HG02588 (cell line): ENCODE data around the gene MT1B.

Experiments
- ATAC-seq: cut with Tn5 transposase; IDR thresholded peaks from one replicate; pipeline ENCODE4 v1.9.1; 2021; ENCODE audit warnings: mild to moderate bottlenecking, moderate library complexity; ENCODE audit not compliant: unreplicated experiment

MT1B gene

GRCh38 chr16:56651586-56651985 is at the start of gene MT1B:
Gene MT1B, plus strand, starts transcription at chr16:56651886. Its CDS starts 68 bp downstream, at chr16:56651954.
- no peak for ATAC-seq

- no peak for ATAC-seq
Measured at GRCh38 chr16:56603589-56603988, 48.1 kb upstream of the MT1B start.

- ATAC-seq, result no peak
Measured at GRCh38 chr16:56604966-56605365, 46.7 kb upstream of the MT1B start.

- ATAC-seq, result no peak
Measured at GRCh38 chr16:56605475-56605874, 46.2 kb upstream of the MT1B start.

DNA sequence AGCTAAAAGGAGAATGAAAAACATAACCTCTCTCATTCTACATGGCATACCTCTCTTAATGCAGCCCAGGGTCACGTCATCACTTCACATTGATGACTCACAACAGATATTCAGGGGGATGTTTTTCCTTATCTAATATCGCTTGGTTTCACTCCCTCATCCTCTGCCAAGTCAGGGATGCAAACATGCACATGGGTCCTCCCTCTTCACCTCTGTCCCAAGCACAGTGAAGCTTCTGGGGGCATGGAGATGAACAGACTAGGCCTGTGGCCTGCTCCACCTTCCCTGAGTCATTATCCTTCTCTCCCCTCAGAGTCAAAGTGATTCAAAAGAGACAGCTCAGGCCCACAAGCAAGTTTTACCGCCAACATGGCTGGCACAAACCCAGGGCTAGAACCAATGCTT is 45.6 kb upstream of the MT1B start:
- ATAC-seq, result no peak

GRCh38 chr16:56606476-56607108 is 45.1 kb upstream of the MT1B start:
- ATAC-seq, result no peak

GRCh38 chr16:56607109-56607618 is 44.5 kb upstream of the MT1B start:
- ATAC-seq, result no peak

DNA sequence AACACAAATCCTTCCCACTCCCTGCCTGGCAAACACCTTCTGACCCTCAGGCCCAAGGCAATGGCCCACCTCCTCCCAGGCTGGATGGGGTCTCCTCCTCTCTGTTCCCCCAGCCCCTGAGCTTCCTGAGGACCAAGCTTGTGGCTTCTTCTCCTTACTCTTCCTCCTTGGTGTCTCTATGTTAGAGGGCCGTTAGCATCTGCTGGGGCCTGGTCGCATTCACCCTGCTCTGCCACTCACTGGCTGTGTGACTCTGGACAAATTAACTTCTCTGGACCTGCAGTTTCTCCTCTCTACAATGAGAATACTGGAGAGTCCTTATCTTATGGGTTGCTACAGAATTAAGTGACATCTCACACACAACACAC is 44.0 kb upstream of the MT1B start:
- ATAC-seq, result no peak

GRCh38 chr16:56608043-56608875 is 43.4 kb upstream of the MT1B start, which contains the start of gene MT2A:
Gene MT2A, plus strand, starts transcription at chr16:56608584. Its CDS starts 72 bp downstream, at chr16:56608656.
- peak; percentile 88 for ATAC-seq

- no peak for ATAC-seq
Measured at GRCh38 chr16:56608876-56609462, 42.7 kb upstream of the MT1B start.

- peak; percentile 34 for ATAC-seq
Measured at GRCh38 chr16:56609463-56609921, 42.2 kb upstream of the MT1B start.

DNA sequence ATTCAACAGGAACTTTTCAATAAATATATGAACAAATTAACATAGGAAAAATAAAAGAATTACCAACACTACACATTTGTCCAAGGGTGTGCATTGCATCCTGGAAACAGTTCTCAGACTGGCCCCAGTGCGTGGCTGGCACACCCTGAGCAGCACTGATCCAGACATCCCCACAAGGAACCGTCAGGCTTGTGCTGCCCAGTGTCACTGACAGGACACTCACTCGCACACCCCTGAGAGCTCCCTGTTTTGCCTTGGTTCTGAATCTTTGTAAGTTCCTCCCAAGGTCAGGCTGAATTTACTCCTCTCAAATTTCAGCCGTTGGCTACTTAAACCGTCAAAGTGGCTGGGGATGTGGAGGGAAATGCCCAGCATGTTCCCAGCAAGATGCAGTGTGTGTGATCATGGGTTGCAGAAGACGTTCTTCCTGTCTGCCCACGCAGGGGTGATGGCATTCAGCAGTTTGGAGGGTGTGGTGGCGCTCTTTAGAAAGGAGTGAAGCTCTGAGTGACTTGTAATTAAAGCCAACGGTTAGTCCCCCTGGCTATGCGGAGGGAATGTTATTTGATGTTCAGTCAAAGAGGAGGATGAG is 41.6 kb upstream of the MT1B start:
- no peak for ATAC-seq

GRCh38 chr16:56610609-56611111 is 41.0 kb upstream of the MT1B start:
- ATAC-seq, result no peak

DNA sequence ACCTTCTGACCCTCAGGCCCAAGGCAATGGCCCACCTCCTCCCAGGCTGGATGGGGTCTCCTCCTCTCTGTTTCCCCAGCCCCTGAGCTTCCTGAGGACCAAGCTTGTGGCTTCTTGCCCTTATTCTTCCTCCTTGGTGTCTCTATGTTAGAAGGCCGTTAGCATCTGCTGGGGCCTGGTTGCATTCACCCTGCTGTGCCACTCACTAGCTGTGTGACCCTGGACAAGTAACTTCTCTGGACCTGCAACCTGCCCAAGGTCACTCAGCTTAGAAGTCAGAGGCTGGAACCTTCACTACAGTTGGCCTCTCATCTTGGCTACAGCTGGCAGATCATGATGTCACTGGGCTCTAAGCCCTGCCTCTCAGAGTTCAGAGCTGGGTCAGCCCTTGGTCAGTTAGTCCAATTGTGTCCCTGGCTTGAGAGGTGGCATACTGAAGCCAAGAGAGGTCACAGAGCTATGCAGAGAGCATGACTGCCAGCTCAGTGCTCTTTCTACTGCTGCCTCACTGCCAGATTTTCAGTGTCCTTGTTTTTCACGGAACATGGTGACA is 40.3 kb upstream of the MT1B start:
- no peak for ATAC-seq

DNA sequence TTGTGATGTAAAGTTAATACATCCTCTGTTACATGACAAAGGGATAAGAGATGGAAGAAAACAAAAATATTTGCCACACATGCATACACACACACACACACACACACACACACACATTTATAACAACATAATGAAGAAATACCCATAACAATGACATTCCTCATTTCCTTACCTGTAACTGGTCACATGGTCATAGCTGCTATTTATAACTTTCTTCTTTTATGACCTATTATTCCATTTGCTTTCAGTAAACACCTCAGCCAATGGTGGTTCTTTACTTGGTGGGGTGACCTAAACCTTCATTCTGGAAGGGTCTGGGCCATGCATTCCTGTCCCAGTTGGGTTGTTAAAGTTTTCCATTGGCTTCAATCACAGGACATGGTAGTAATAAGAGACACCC is 38.0 kb upstream of the MT1B start:
- ATAC-seq, result no peak

GRCh38 chr16:56614549-56614991 is 37.1 kb upstream of the MT1B start:
- ATAC-seq, result no peak

- ATAC-seq, result no peak
Measured at GRCh38 chr16:56615353-56615752, 36.3 kb upstream of the MT1B start.

GRCh38 chr16:56616608-56617211 is 35.0 kb upstream of the MT1B start:
- ATAC-seq, result no peak

- no peak for ATAC-seq
Measured at GRCh38 chr16:56617212-56618085, 34.2 kb upstream of the MT1B start.
